Endothelial cell of umbilical vein (primary cell): ENCODE results near the gene ANKRD34A. TPM values are rescaled to one million over a fixed set of nuclear protein-coding genes. Genes with fewer than 3 reads are reported as not detected.

Experiments used
- BruUV-seq: library from RNA; stranded (reverse); fragments of 400-500 nt; replicated peaks from 2 replicates; lab custom pipeline; 2021; lab: Mats Ljungman, UMichigan
- CTCF ChIA-PET: fragments of 300-600, 350-600 bp; sonication (Branson Sonifier 250); formaldehyde crosslinking; loops from one replicate; lab custom pipeline; 2021; ENCODE audit warnings: antibody characterized with exemption, inconsistent platforms; lab: Charles Lee
- POLR2A ChIA-PET: fragments of 300-600, 350-600 bp; sonication (Branson Sonifier 250); formaldehyde crosslinking; loops from one replicate; lab custom pipeline; 2021; ENCODE audit warnings: antibody characterized with exemption, inconsistent platforms; lab: Charles Lee
- DNase-seq: peaks from one replicate; pipeline ENCODE4 v3.0.0-alpha.2; 2011; ENCODE audit warnings: low read depth, low spot score
- FAIRE-seq: peaks from 2 replicates; lab custom pipeline; 2011; peaks lifted over from hg19 to GRCh38; lab: Jason Lieb, UNC
- H2AFZ ChIP-seq: 2 replicates; pipeline ENCODE4 v1.6.0; 2012; ENCODE audit warnings: low read depth, low read length, control low read depth, inconsistent platforms
- H3K27ac ChIP-seq: 2 replicates; pipeline ENCODE4 v1.5.1; 2011; ENCODE audit warnings: low read depth, mild to moderate bottlenecking, control low read depth, low read length, moderate library complexity; ENCODE audit not compliant: insufficient read depth
- H3K27me3 ChIP-seq, 2 experiments: 2 replicates each; pipeline versions ENCODE4 v1.6.0 to v1.6.1; 2011; ENCODE audit warnings: low read length in 2 of 2, mixed read lengths in 1 of 2; ENCODE audit not compliant: control insufficient read depth in 2 of 2, insufficient read depth in 2 of 2
- H3K36me3 ChIP-seq, 2 experiments: 2 replicates in 1 of 2; 3 replicates in 1 of 2; pipeline ENCODE4 v1.5.1; 2011; ENCODE audit warnings: low read length in 2 of 2, mild to moderate bottlenecking in 1 of 2, moderate library complexity in 1 of 2; ENCODE audit not compliant: control insufficient read depth in 2 of 2, insufficient read depth in 2 of 2; ENCODE audit errors: extremely low read depth in 1 of 2
- H3K4me1 ChIP-seq: 3 replicates; pipeline ENCODE4 v1.5.1; 2011; ENCODE audit warnings: mild to moderate bottlenecking, low read length; ENCODE audit not compliant: control insufficient read depth, insufficient read depth; ENCODE audit errors: extremely low read depth
- H3K4me2 ChIP-seq: 2 replicates; pipeline ENCODE4 v1.6.1; 2011; ENCODE audit warnings: low read length, control low read depth, mixed read lengths; ENCODE audit not compliant: insufficient read depth
- H3K4me3 ChIP-seq, 3 experiments: fragments of 200-600 bp in 1 of 3; sonication (generic), shearing (Covaris generic) in 1 of 3; replicated peaks in 1 of 3; 2 replicates each; pipeline ENCODE4 v1.5.1; 2011 to 2016; ENCODE audit warnings: control low read depth in 3 of 3, low read length in 3 of 3, mild to moderate bottlenecking in 2 of 3, inconsistent platforms in 1 of 3, low read depth in 1 of 3, moderate library complexity in 1 of 3; ENCODE audit not compliant: insufficient read depth in 1 of 3
- H3K79me2 ChIP-seq: 2 replicates; pipeline ENCODE4 v1.6.0; 2012; ENCODE audit warnings: low read length, inconsistent platforms; ENCODE audit not compliant: control insufficient read depth, insufficient read depth
- H3K9ac ChIP-seq: replicated peaks from 2 replicates; pipeline ENCODE3; 2011; ENCODE audit warnings: low read length, control low read depth; ENCODE audit not compliant: insufficient read depth; ENCODE audit errors: extremely low read depth
- H3K9me1 ChIP-seq: replicated peaks from 3 replicates; pipeline ENCODE4 v1.6.0; 2011; ENCODE audit warnings: mild to moderate bottlenecking, low read length; ENCODE audit not compliant: control insufficient read depth, insufficient read depth; ENCODE audit errors: extremely low read depth
- H3K9me3 ChIP-seq: replicated peaks from 2 replicates; pipeline ENCODE4 v1.5.1; 2012; ENCODE audit warnings: low read length, inconsistent platforms; ENCODE audit not compliant: control insufficient read depth, insufficient read depth
- H4K20me1 ChIP-seq: replicated peaks from 2 replicates; pipeline ENCODE3; 2011; ENCODE audit warnings: mild to moderate bottlenecking, low read length; ENCODE audit not compliant: control insufficient read depth, insufficient read depth; ENCODE audit errors: extremely low read depth
- CTCF ChIP-seq, 2 donors: IDR thresholded peaks; 1 replicate in 1 of 2; 2 replicates in 1 of 2; pipeline ENCODE4 v1.5.1; 2011; ENCODE audit warnings: low read length in 2 of 2, mild to moderate bottlenecking in 2 of 2, moderate library complexity in 2 of 2, control low read depth in 1 of 2, inconsistent platforms in 1 of 2, low read depth in 1 of 2; ENCODE audit not compliant: insufficient read depth in 1 of 2; ENCODE audit errors: extremely low read depth in 1 of 2
- EZH2 ChIP-seq: IDR thresholded peaks from 2 replicates; pipeline ENCODE4 v1.6.1; 2012; ENCODE audit warnings: borderline replicate concordance, low read depth, mild to moderate bottlenecking, moderate library complexity, low read length, inconsistent platforms; ENCODE audit not compliant: severe bottlenecking
- FOS ChIP-seq: IDR thresholded peaks from 2 replicates; pipeline ENCODE4 v1.6.1; 2011; ENCODE audit warnings: mild to moderate bottlenecking, low read length, moderate library complexity, borderline replicate concordance; ENCODE audit not compliant: insufficient read depth
- GATA2 ChIP-seq: IDR thresholded peaks from 2 replicates; pipeline ENCODE4 v1.7.0; 2011; ENCODE audit warnings: low read depth, mild to moderate bottlenecking, moderate library complexity, mixed read lengths, low read length; ENCODE audit not compliant: insufficient read length, insufficient read depth
- JUN ChIP-seq: IDR thresholded peaks from 2 replicates; pipeline ENCODE4 v1.6.1; 2011; ENCODE audit warnings: borderline replicate concordance, low read depth; ENCODE audit not compliant: insufficient read length, insufficient read depth
- MAX ChIP-seq: IDR thresholded peaks from 2 replicates; pipeline ENCODE4 v1.6.1; 2011; ENCODE audit not compliant: insufficient read depth, insufficient read length
- MYC ChIP-seq: IDR thresholded peaks from one replicate; pipeline ENCODE4 v1.6.1; 2011; ENCODE audit warnings: mild to moderate bottlenecking, low read depth, low read length
- POLR2A ChIP-seq: IDR thresholded peaks from 2 replicates; pipeline ENCODE4 v1.6.1; 2012; ENCODE audit warnings: low read depth, mild to moderate bottlenecking, control low read depth, low read length
- POLR2AphosphoS5 ChIP-seq: IDR thresholded peaks from 2 replicates; pipeline ENCODE4 v1.6.1; 2012; ENCODE audit warnings: low read depth, mild to moderate bottlenecking, control low read depth, low read length, moderate library complexity; ENCODE audit not compliant: insufficient read depth
- dilution Hi-C: fragments of 300-500 bp; cut with MboI; formaldehyde crosslinking; loops from one replicate; pipeline ENCODE4 v1.15.0; 2019; ENCODE audit warnings: low sequenced_read_pairs; ENCODE audit not compliant: extremely low pct_ligation_motif_present
- intact Hi-C: fragments of 100-400 bp; cut with micrococcal nuclease; formaldehyde crosslinking; loops from one replicate; pipeline ENCODE4 v1.10.0; 2022
- polyA plus RNA-seq, 4 experiments: library from polyadenylated mRNA; depleted of rRNA in 3 of 4; stranded (reverse) in 3 of 4; unstranded in 1 of 4; fragments of >200 nt; gene quantifications; 2 replicates each; pipeline versions ENCODE4 v1.2.1 to v1.2.3, GENCODE V29; 2011 to 2012; ENCODE audit warnings: missing spikeins in 1 of 4
- total RNA-seq: library from RNA; stranded (reverse); gene quantifications from 2 replicates; pipeline ENCODE4 v1.2.3, GENCODE V29; 2021

The ANKRD34A gene
- total and polyA plus RNA-seq, 2 donors (not counting 3 experiments of a cell fraction or from before 2014, with no cell fraction given) = 0.24 to 0.43 TPM

GRCh38 chr1:145992958-145993617 is 28.7 kb upstream of the ANKRD34A start:
- no peak overlapping the region for H3K9ac ChIP-seq

More at GRCh38 chr1:145992958-145993617, 28.7 kb upstream of the ANKRD34A start:
- H3K79me2 ChIP-seq = peaks cover 10% of the 10 kb centered on the region
- no peak overlapping the region for H2AFZ ChIP-seq
- dilution Hi-C loops (no loop called here), intact Hi-C loops (no loop called here)
- no peak for DNase-seq
- no peaks in the 10 kb centered on the region for H3K9me3 ChIP-seq
- CTCF ChIA-PET = interaction anchor here (10.4 to 20.0 kb wide), 2 partner anchors 13 to 14 kb away, joined by 87 to 496 read pairs; no protein-coding TSS in a partner anchor
- TF ChIP-seq CTCF (IDR thresholded peaks at IDR 0.05; ENCODE audit: extremely low read depth in 1 of 2, insufficient read depth in 1 of 2, low read depth in 1 of 2, low read length in 2 of 2) = no peak
- TF ChIP-seq FOS = no peak
- TF ChIP-seq MYC = no peak
- no peak for TF ChIP-seq GATA2
- TF ChIP-seq EZH2 = no peak
- no peak for TF ChIP-seq MAX
- TF ChIP-seq JUN = no peak
- TF ChIP-seq POLR2AphosphoS5 = no peak
- TF ChIP-seq POLR2A = no peak
- H3K4me3 ChIP-seq = no peak overlapping the region
- no TSS peak for BruUV-seq
- no peaks in the 10 kb centered on the region for H3K9me1 ChIP-seq
- H3K27ac ChIP-seq = no peak overlapping the region
- H4K20me1 ChIP-seq = no peaks in the 10 kb centered on the region
- H3K27me3 ChIP-seq = no peaks in the 10 kb centered on the region
- POLR2A ChIA-PET = interaction anchor here (1.4 kb wide), 1 partner anchor 14 kb away, joined by 4 read pairs; no protein-coding TSS in a partner anchor
- no peak overlapping the region for H3K4me2 ChIP-seq
- H3K36me3 ChIP-seq = peaks cover 2 to 16% of the 10 kb centered on the region in 2 experiments
- FAIRE-seq = no peak
- H3K4me1 ChIP-seq = peaks cover 13% of the 10 kb centered on the region
